GM12878 (cell line): Measurements from ENCODE around the gene FRAS1.

Experiments
- ATF2 ChIP-seq: IDR thresholded peaks from 2 replicates; pipeline ENCODE4 v1.6.1; 2012; ENCODE audit warnings: low read length, inconsistent platforms
- CBX5 ChIP-seq: sonication (generic); IDR thresholded peaks from 2 replicates; pipeline ENCODE4 v1.6.1; 2016; ENCODE audit warnings: low read depth, moderate library complexity, mild to moderate bottlenecking, inconsistent platforms
- CHD4 ChIP-seq: fragments of 200-600 bp; sonication (generic); IDR thresholded peaks from 2 replicates; pipeline ENCODE4 v1.6.1; 2016; ENCODE audit warnings: mild to moderate bottlenecking
- CTCF ChIP-seq, 3 experiments: IDR thresholded peaks in 2 of 3; conservative IDR thresholded peaks in 1 of 3; 2 replicates each; pipeline ENCODE4 v1.5.1; 2011; ENCODE audit warnings: low read depth in 3 of 3, low read length in 3 of 3, mild to moderate bottlenecking in 3 of 3, control low read depth in 2 of 3, moderate library complexity in 2 of 3, inconsistent platforms in 1 of 3, mixed read lengths in 1 of 3; ENCODE audit not compliant: control insufficient read depth in 2 of 3, insufficient read depth in 1 of 3; ENCODE audit errors: extremely low read depth in 1 of 3
- EGR1 ChIP-seq, 2 experiments: IDR thresholded peaks; 1 replicate in 1 of 2; 2 replicates in 1 of 2; pipeline ENCODE4 v1.6.1; 2011 to 2012; ENCODE audit warnings: low read depth in 2 of 2, low read length in 2 of 2, borderline replicate concordance in 1 of 2, mild to moderate bottlenecking in 1 of 2, moderate library complexity in 1 of 2
- HCFC1 ChIP-seq: fragments of 150-350 bp; IDR thresholded peaks from 2 replicates; pipeline ENCODE4 v1.6.1; 2014; ENCODE audit warnings: low read length
- NR2C2 ChIP-seq: IDR thresholded peaks from 2 replicates; pipeline ENCODE4 v1.6.1; 2011; ENCODE audit warnings: borderline replicate concordance, low read depth; ENCODE audit not compliant: control insufficient read depth, insufficient read length
- RAD21 ChIP-seq: IDR thresholded peaks from 2 replicates; pipeline ENCODE4 v1.6.1; 2011; ENCODE audit warnings: mild to moderate bottlenecking, low read depth, low read length, moderate library complexity; ENCODE audit not compliant: insufficient read depth
- RCOR1 ChIP-seq: conservative IDR thresholded peaks from 2 replicates; pipeline ENCODE4 v1.6.1; 2012; ENCODE audit warnings: low read depth, low read length, improper control_type of control experiment
- RELA ChIP-seq: fragments of 450-650 bp; IDR thresholded peaks from 2 replicates; pipeline ENCODE4 v1.8.0; 2014; ENCODE audit warnings: borderline replicate concordance; ENCODE audit not compliant: partially characterized antibody
- REST ChIP-seq: IDR thresholded peaks from 2 replicates; pipeline ENCODE4 v1.6.1; 2012; ENCODE audit warnings: mild to moderate bottlenecking, low read depth, low read length
- SMARCA5 ChIP-seq: fragments of 450-650 bp; IDR thresholded peaks from 2 replicates; pipeline ENCODE4 v1.6.1; 2017; ENCODE audit warnings: mild to moderate bottlenecking
- SMC3 ChIP-seq: IDR thresholded peaks from 2 replicates; pipeline ENCODE4 v1.6.1; 2011; ENCODE audit warnings: low read length, improper control_type of control experiment, borderline replicate concordance
- STAT3 ChIP-seq: IDR thresholded peaks from 2 replicates; pipeline ENCODE4 v1.6.1; 2011; ENCODE audit warnings: low read depth, low read length, improper control_type of control experiment

GRCh38 chr4:78075986-78076385 lies 18.9 kb downstream of the FRAS1 start:
- TF ChIP-seq CBX5 (no peak), SMARCA5 (no peak), HCFC1 (no peak), CTCF (IDR thresholded peaks at IDR 0.05 in 2 of 3, conservative IDR thresholded peaks at IDR 0.05 in 1 of 3; ENCODE audit: control insufficient read depth in 2 of 3, extremely low read depth in 1 of 3, insufficient read depth in 1 of 3, low read depth in 3 of 3, low read length in 3 of 3) (no peak), REST (no peak), CHD4 (no peak), STAT3 (no peak), RCOR1 (no peak), EGR1 (IDR thresholded peaks at IDR 0.05; ENCODE audit: borderline replicate concordance in 1 of 2, low read depth in 2 of 2, low read length in 2 of 2) (no peak), NR2C2 (no peak), SMC3 (no peak), RAD21 (no peak), RELA (no peak), ATF2 (no peak)
